ENCODE data around the gene TNFAIP1. TPM values are rescaled to one million over a fixed set of nuclear protein-coding genes. Genes with fewer than 3 reads are reported as not detected.
A peak's percentile ranks its signal among the peaks of the same experiment; 100 is the strongest.

TNFAIP1 gene
- total and polyA plus RNA-seq, 2 of the 4 experiments (the other 2 are of a cell fraction) = 49.1 to 62.9 TPM

- TF ChIP-seq RAD21 (IDR thresholded peaks at IDR 0.05; ENCODE audit: low read length) (no peak), CTCF (conservative IDR thresholded peaks at IDR 0.05; ENCODE audit: low read depth, low read length) (no peak), CEBPB (IDR thresholded peaks at IDR 0.05; ENCODE audit: low read depth, low read length) (no peak), POLR2A (IDR thresholded peaks at IDR 0.05; ENCODE audit: low read depth, low read length) (no peak), RFX5 (IDR thresholded peaks at IDR 0.05; ENCODE audit: low read depth, low read length) (no peak), BHLHE40 (IDR thresholded peaks at IDR 0.05; ENCODE audit: low read depth, low read length) (no peak), CHD1 (IDR thresholded peaks at IDR 0.05; ENCODE audit: low read depth, low read length) (no peak), RCOR1 (IDR thresholded peaks at IDR 0.05; ENCODE audit: insufficient replicate concordance, low read length) (no peak), MAZ (IDR thresholded peaks at IDR 0.05; ENCODE audit: borderline replicate concordance, low read depth, low read length) (no peak), NFE2L2 (IDR thresholded peaks at IDR 0.05; ENCODE audit: low read depth, low read length) (no peak), MXI1 (IDR thresholded peaks at IDR 0.05; ENCODE audit: borderline replicate concordance, low read depth, low read length) (no peak), ELK1 (IDR thresholded peaks at IDR 0.05; ENCODE audit: borderline replicate concordance, low read depth, low read length) (no peak), MAFK (IDR thresholded peaks at IDR 0.05; ENCODE audit: low read depth, low read length) (no peak), USF2 (IDR thresholded peaks at IDR 0.05; ENCODE audit: low read depth, low read length) (no peak), SMC3 (IDR thresholded peaks at IDR 0.05; ENCODE audit: low read depth, low read length) (no peak), FOS (IDR thresholded peaks at IDR 0.05; ENCODE audit: low read depth, low read length) (no peak)
- dilution Hi-C loops (cut with HindIII; ENCODE audit: low sequenced_read_pairs, unreplicated experiment) (no loop called here), intact Hi-C loops (cut with micrococcal nuclease) (no loop called here), in situ Hi-C loops (cut with MboI; ENCODE audit: low sequenced_read_pairs) (no loop called here)
- ChIA-PET POLR2A (ENCODE audit: unreplicated experiment) (no interaction called here), CTCF (interaction anchor here (1.1 kb wide), 1 partner anchor 21 kb away, joined by 6 read pairs; no protein-coding TSS in a partner anchor)
- Histone ChIP-seq H3K14ac (replicated peaks; ENCODE audit: low read depth, low read length) (no peak overlapping the region), H3K9me3 (ENCODE audit: control insufficient read depth, insufficient read depth, low read length) (no peaks in the 10 kb centered on the region), H3K4me1 (ENCODE audit: control insufficient read depth, insufficient read depth, low read length) (peaks cover 9% of the 10 kb centered on the region), H3K36me3 (ENCODE audit: control insufficient read depth, insufficient read depth, low read length) (peaks cover 35% of the 10 kb centered on the region), H2AK5ac (ENCODE audit: low read depth, low read length) (0 out of 2 replicates have a peak overlapping the region, but pooled peaks have one; percentile 23), H2AFZ (replicated peaks; ENCODE audit: low read length, poor library complexity) (no peak overlapping the region), H3K56ac (ENCODE audit: extremely low read depth, insufficient read depth, low read length) (no peak overlapping the region), H2BK15ac (ENCODE audit: low read depth, low read length) (no peak overlapping the region), H3K4ac (ENCODE audit: low read depth, low read length) (no peak overlapping the region), H3K9me1 (ENCODE audit: insufficient read depth, low read length) (peaks cover 19% of the 10 kb centered on the region; the same call in 1 of the 2 replicates), H2BK120ac (ENCODE audit: low read depth, low read length) (no peak overlapping the region), H3K23ac (ENCODE audit: low read depth, low read length) (no peak overlapping the region), H4K20me1 (ENCODE audit: insufficient read depth, low read length) (no peaks in the 10 kb centered on the region), H3K9ac (ENCODE audit: low read depth, low read length) (no peak overlapping the region), H3K27ac (ENCODE audit: insufficient read depth, low read length) (peak overlapping the region; percentile 66; the same call in 1 of the 2 replicates), H2BK20ac (ENCODE audit: low read depth, low read length) (no peak overlapping the region), H4K8ac (ENCODE audit: low read depth in 2 of 2, low read length in 2 of 2) (no peak overlapping the region), H3K18ac (ENCODE audit: low read depth, low read length) (no peak overlapping the region; the same call in 1 of the 2 replicates), H3K79me1 (ENCODE audit: low read depth in 1 of 2, low read length in 2 of 2) (no peaks in the 10 kb centered on the region), H4K5ac (ENCODE audit: low read depth, low read length) (no peak overlapping the region; the same call in 1 of the 2 replicates), H3K4me2 (ENCODE audit: low read depth, low read length) (no peak overlapping the region), H3K27me3 (ENCODE audit: control insufficient read depth, insufficient read depth, low read length) (no peaks in the 10 kb centered on the region), H2BK5ac (ENCODE audit: low read depth, low read length, poor library complexity, severe bottlenecking) (no peak overlapping the region), H2AK9ac (replicated peaks; ENCODE audit: low read depth, low read length, poor library complexity) (no peak overlapping the region), H3K4me3 (ENCODE audit: insufficient read depth, low read depth, low read length) (no peak overlapping the region), H4K91ac (ENCODE audit: insufficient read depth, low read depth, low read length) (no peak overlapping the region)
- DNase-seq = no peak
- BruUV-seq (replicated peaks) = no TSS peak
- WGBS, 2 experiments (ENCODE audit: extremely low coverage in 2 of 2, insufficient read length in 1 of 2) = 60% methylated on average over 1 of the region's 2 CpGs; no CpG with 5 or more reads in 1 of the 2 experiments
- no peak for ATAC-seq (ENCODE audit: low read depth)
Observed at GRCh38 chr17:28395426-28395825, 59.9 kb downstream of the TNFAIP1 start.

Measured in IMR-90 (cell line).